RWPE2 (cell line): ENCODE results near the gene PKP2.

Source experiments
- ATAC-seq: fragments of 200-7000 bp; cut with Tn5 transposase; 3 replicates; pipeline ENCODE4 v1.9.1; 2021; ENCODE audit warnings: low read depth
- DNase-seq: peaks from one replicate; pipeline ENCODE4 v3.0.0-alpha.2; 2020; ENCODE audit warnings: low spot score
- H3K27ac ChIP-seq: fragments of 450-650 bp; 2 replicates; pipeline ENCODE4 v1.5.1; 2017; ENCODE audit warnings: mild to moderate bottlenecking; ENCODE audit not compliant: poor library complexity, severe bottlenecking
- H3K27me3 ChIP-seq: fragments of 250-450 bp; sonication (Bioruptor Pico); 2 replicates; pipeline ENCODE4 v1.5.1; 2021; ENCODE audit warnings: mild to moderate bottlenecking, moderate library complexity; ENCODE audit not compliant: insufficient read depth, poor library complexity, severe bottlenecking
- H3K36me3 ChIP-seq: fragments of 250-450 bp; sonication (Bioruptor Pico); 2 replicates; pipeline ENCODE4 v1.5.1; 2020; ENCODE audit warnings: low read depth, mild to moderate bottlenecking, moderate library complexity
- H3K4me1 ChIP-seq: fragments of 250-450 bp; sonication (Bioruptor Pico); 2 replicates; pipeline ENCODE4 v1.5.1; 2021; ENCODE audit warnings: mild to moderate bottlenecking, moderate library complexity; ENCODE audit not compliant: insufficient read depth, poor library complexity, severe bottlenecking
- H3K4me3 ChIP-seq: fragments of 250-450 bp; sonication (Bioruptor Pico); 2 replicates; pipeline ENCODE4 v1.5.1; 2021; ENCODE audit warnings: mild to moderate bottlenecking, moderate library complexity; ENCODE audit not compliant: severe bottlenecking
- H3K9me3 ChIP-seq: fragments of 250-450 bp; sonication (Bioruptor Pico); 2 replicates; pipeline ENCODE4 v1.5.1; 2021; ENCODE audit warnings: mild to moderate bottlenecking, moderate library complexity; ENCODE audit not compliant: severe bottlenecking
- CTCF ChIP-seq: fragments of 450-650 bp; IDR thresholded peaks from one replicate; pipeline ENCODE4 v1.5.1; 2017; ENCODE audit warnings: mild to moderate bottlenecking, moderate library complexity; ENCODE audit not compliant: poor library complexity, severe bottlenecking

The PKP2 gene

GRCh38 chr12:32754111-32754510 is 142.5 kb downstream of the PKP2 start:
- no peak for ATAC-seq
- no peak for TF ChIP-seq CTCF
- peak overlapping the region; percentile 93 for H3K27ac ChIP-seq
- H3K4me1 ChIP-seq: peaks cover 12% of the 10 kb centered on the region
- no peaks in the 10 kb centered on the region for H3K9me3 ChIP-seq
- DNase-seq: no peak
- no peaks in the 10 kb centered on the region for H3K27me3 ChIP-seq
- H3K36me3 ChIP-seq: peaks cover 51% of the 10 kb centered on the region
- H3K4me3 ChIP-seq: peak overlapping the region; percentile 90

GRCh38 chr12:32753605-32754004 is 143.0 kb downstream of the PKP2 start:
- no peaks in the 10 kb centered on the region for H3K27me3 ChIP-seq
- ATAC-seq (no peak), DNase-seq (no peak)
- no peaks in the 10 kb centered on the region for H3K9me3 ChIP-seq
- H3K4me3 ChIP-seq: peak overlapping the region; percentile 90
- no peak for TF ChIP-seq CTCF
- H3K4me1 ChIP-seq: peaks cover 12% of the 10 kb centered on the region
- peak overlapping the region; percentile 93 for H3K27ac ChIP-seq
- H3K36me3 ChIP-seq: peaks cover 56% of the 10 kb centered on the region

- no peaks in the 10 kb centered on the region for H3K9me3 ChIP-seq
- H3K27me3 ChIP-seq: no peaks in the 10 kb centered on the region
- H3K27ac ChIP-seq: no peak overlapping the region
- H3K36me3 ChIP-seq: peaks cover 97% of the 10 kb centered on the region
- no peak overlapping the region for H3K4me3 ChIP-seq
- no peaks in the 10 kb centered on the region for H3K4me1 ChIP-seq
- ATAC-seq (no peak), DNase-seq (no peak)
- no peak for TF ChIP-seq CTCF
These were observed 153.3 kb downstream of the PKP2 start for GRCh38 chr12:32743264-32743663.

GRCh38 chr12:32742133-32742532 is 154.4 kb downstream of the PKP2 start:
- no peak for TF ChIP-seq CTCF
- Histone ChIP-seq H3K4me3 (no peak overlapping the region), H3K9me3 (no peaks in the 10 kb centered on the region), H3K4me1 (no peaks in the 10 kb centered on the region), H3K36me3 (peaks cover 97% of the 10 kb centered on the region), H3K27ac (no peak overlapping the region), H3K27me3 (no peaks in the 10 kb centered on the region)
- ATAC-seq (no peak), DNase-seq (no peak)
